PC-3 (cell line): Measurements from ENCODE around the gene LTBP1. TPM values are rescaled to one million over a fixed set of nuclear protein-coding genes. Genes with fewer than 3 reads are reported as not detected.

Source experiments
- ATAC-seq: fragments of 200-7000 bp; cut with Tn5 transposase; 2 replicates; pipeline ENCODE4 v1.9.1; 2020; ENCODE audit warnings: mild to moderate bottlenecking, moderate library complexity
- BruUV-seq: library from RNA; stranded (reverse); fragments of 400-500 nt; replicated peaks from 2 replicates; lab custom pipeline; 2021; lab: Mats Ljungman, UMichigan
- CTCF ChIA-PET: fragments of 300-600 bp; sonication (Branson Sonifier 250); formaldehyde crosslinking; loops from one replicate; lab custom pipeline; 2022; ENCODE audit warnings: antibody characterized with exemption; lab: Charles Lee
- POLR2A ChIA-PET: fragments of 300-600 bp; sonication (Branson Sonifier 250); formaldehyde crosslinking; loops from one replicate; lab custom pipeline; 2022; ENCODE audit warnings: antibody characterized with exemption; ENCODE audit not compliant: unreplicated experiment; lab: Charles Lee
- DNase-seq: peaks from one replicate; pipeline ENCODE4 v3.0.0-alpha.2; 2015
- H2AFZ ChIP-seq: fragments of 300-600 bp; sonication (generic); 2 replicates; pipeline ENCODE4 v1.6.0; 2016; ENCODE audit warnings: antibody characterized with exemption, low read length
- H3F3A ChIP-seq: fragments of 300-600 bp; sonication (generic); one replicate; pipeline ENCODE4 v1.6.0; 2017; ENCODE audit warnings: antibody characterized with exemption, low read length, control low read depth, mild to moderate bottlenecking; ENCODE audit not compliant: unreplicated experiment
- H3K27ac ChIP-seq: fragments of 300-600 bp; sonication (generic); 2 replicates; pipeline ENCODE4 v1.5.1; 2016; ENCODE audit warnings: mild to moderate bottlenecking, low read length
- H3K27me3 ChIP-seq: fragments of 300-600 bp; sonication (generic); 2 replicates; pipeline ENCODE4 v1.6.1; 2016; ENCODE audit warnings: low read length, mixed read lengths
- H3K36me3 ChIP-seq: fragments of 300-600 bp; sonication (generic); 2 replicates; pipeline ENCODE4 v1.6.1; 2016; ENCODE audit warnings: low read depth, mixed run types, low read length, mixed read lengths
- H3K4me1 ChIP-seq: fragments of 300-600 bp; sonication (generic); 2 replicates; pipeline ENCODE4 v1.5.1; 2016; ENCODE audit warnings: low read length; ENCODE audit not compliant: insufficient read depth
- H3K4me2 ChIP-seq: fragments of 300-600 bp; sonication (generic); 2 replicates; pipeline ENCODE4 v1.6.0; 2016; ENCODE audit warnings: low read length
- H3K4me3 ChIP-seq: fragments of 300-600 bp; sonication (generic); 2 replicates; pipeline ENCODE4 v1.5.1; 2016; ENCODE audit warnings: mild to moderate bottlenecking, low read length, mixed read lengths
- H3K79me2 ChIP-seq: fragments of 300-600 bp; sonication (generic); 2 replicates; pipeline ENCODE4 v1.6.1; 2017; ENCODE audit warnings: low read length, mixed read lengths
- H3K9ac ChIP-seq: fragments of 300-600 bp; sonication (generic); 2 replicates; pipeline ENCODE4 v1.6.0; 2016; ENCODE audit warnings: mild to moderate bottlenecking, low read length
- H3K9me2 ChIP-seq: fragments of 300-600 bp; sonication (generic); replicated peaks from 2 replicates; pipeline ENCODE4 v1.6.1; 2016; ENCODE audit warnings: mixed run types, low read length, mixed read lengths
- H3K9me3 ChIP-seq: fragments of 300-600 bp; sonication (generic); 2 replicates; pipeline ENCODE4 v1.6.1; 2016; ENCODE audit warnings: low read length, mixed read lengths
- H4K20me1 ChIP-seq: fragments of 300-600 bp; sonication (generic); 2 replicates; pipeline ENCODE4 v1.6.1; 2016; ENCODE audit warnings: low read length, mixed read lengths
- CTCF ChIP-seq: fragments of 300-600 bp; sonication (generic); conservative IDR thresholded peaks from 2 replicates; pipeline ENCODE4 v1.5.1; 2017; ENCODE audit warnings: antibody characterized with exemption, low read depth, mild to moderate bottlenecking, low read length
- EZH2 ChIP-seq: fragments of 300-600 bp; sonication (generic); IDR thresholded peaks from one replicate; pipeline ENCODE4 v1.6.1; 2017; ENCODE audit warnings: antibody characterized with exemption, mild to moderate bottlenecking, low read length; ENCODE audit not compliant: unreplicated experiment
- EZH2phosphoT487 ChIP-seq: fragments of 300-600 bp; sonication (generic); IDR thresholded peaks from 2 replicates; pipeline ENCODE4 v1.6.1; 2018; ENCODE audit warnings: mild to moderate bottlenecking, antibody characterized with exemption, low read length, borderline replicate concordance
- intact Hi-C: fragments of 100-400 bp; cut with micrococcal nuclease; formaldehyde crosslinking; loops from 2 replicates; pipeline ENCODE4 v1.9.0; 2023
- total RNA-seq: library from RNA; depleted of rRNA; stranded (reverse); fragments of >200 nt; gene quantifications from 2 replicates; pipeline ENCODE4 v1.2.3, GENCODE V29; 2014

LTBP1 gene
- total RNA-seq, 1 experiment from 2014 or later = 45.9 TPM

- Histone ChIP-seq H3K4me3 (no peak overlapping the region), H3K27ac (no peak overlapping the region), H3K4me2 (no peak overlapping the region), H4K20me1 (no peaks in the 10 kb centered on the region), H3K9ac (no peak overlapping the region), H3F3A (no peaks in the 10 kb centered on the region), H3K4me1 (peaks cover 8% of the 10 kb centered on the region; the same call in 1 of the 2 replicates), H3K79me2 (no peaks in the 10 kb centered on the region), H3K9me2 (no peaks in the 10 kb centered on the region), H3K36me3 (no peaks in the 10 kb centered on the region), H3K27me3 (no peaks in the 10 kb centered on the region), H2AFZ (no peak overlapping the region), H3K9me3 (no peaks in the 10 kb centered on the region)
- intact Hi-C loops = loop anchor here (5.0 to 10.0 kb wide), 2 partner anchors 68 to 596 kb away; no protein-coding TSS in a partner anchor
- TF ChIP-seq EZH2phosphoT487 = no peak
- TF ChIP-seq CTCF = no peak
- TF ChIP-seq EZH2 = no peak
- CTCF ChIA-PET = no interaction called here
- no TSS peak for BruUV-seq
- ATAC-seq (no peak), DNase-seq (no peak)
- POLR2A ChIA-PET = no interaction called here
Measured at GRCh38 chr2:33370636-33371265, 424.0 kb downstream of the LTBP1 start.

GRCh38 chr2:33371304-33372090 is 424.7 kb downstream of the LTBP1 start:
- intact Hi-C loops = loop anchor here (2.0 to 10.0 kb wide), 3 partner anchors 69 to 597 kb away; no protein-coding TSS in a partner anchor
- H3K9me3 ChIP-seq = no peaks in the 10 kb centered on the region
- H3K9ac ChIP-seq = peak overlapping the region; percentile 45
- H3K36me3 ChIP-seq = no peaks in the 10 kb centered on the region
- no peak overlapping the region for H3K4me2 ChIP-seq
- no peaks in the 10 kb centered on the region for H3K9me2 ChIP-seq
- H3K27me3 ChIP-seq = no peaks in the 10 kb centered on the region
- POLR2A ChIA-PET = no interaction called here
- ATAC-seq (no peak), DNase-seq (no peak)
- no peaks in the 10 kb centered on the region for H3F3A ChIP-seq
- no TSS peak for BruUV-seq
- H3K4me3 ChIP-seq = no peak overlapping the region
- H2AFZ ChIP-seq = no peak overlapping the region
- no peaks in the 10 kb centered on the region for H4K20me1 ChIP-seq
- no peak for TF ChIP-seq CTCF
- TF ChIP-seq EZH2 = no peak
- no peak for TF ChIP-seq EZH2phosphoT487
- peaks cover 8% of the 10 kb centered on the region; the same call in 1 of the 2 replicates for H3K4me1 ChIP-seq
- H3K27ac ChIP-seq = no peak overlapping the region
- CTCF ChIA-PET = interaction anchor here (0.5 to 0.8 kb wide), 2 partner anchors 140 to 206 kb away, joined by 3 to 9 read pairs; no protein-coding TSS in a partner anchor
- H3K79me2 ChIP-seq = no peaks in the 10 kb centered on the region
